ENCODE data around the gene SLC4A2. TPM values are rescaled to one million over a fixed set of nuclear protein-coding genes. Genes with fewer than 3 reads are reported as not detected.

The SLC4A2 gene
- total RNA-seq, 1 experiment from 2014 or later, result 164 TPM

- Mint-ChIP-seq H3K36me3 (peaks cover 28% of the 10 kb centered on the region), H3K4me1 (peaks cover 19% of the 10 kb centered on the region), H3K9me3 (no peaks in the 10 kb centered on the region), H3K27ac (no peak overlapping the region), H3K27me3 (ENCODE audit: low read depth) (peaks cover 9% of the 10 kb centered on the region), H3K4me3 (no peak overlapping the region)
- ATAC-seq (no peak), DNase-seq (ENCODE audit: low spot score) (no peak)
- ChIA-PET POLR2A (no interaction called here), CTCF (no interaction called here)
- TF ChIP-seq NFATC4 (CRISPR knock-in tag; IDR thresholded peaks at IDR 0.05) (no peak), TEAD4 (CRISPR knock-in tag; IDR thresholded peaks at IDR 0.05) (no peak), E2F5 (CRISPR knock-in tag; IDR thresholded peaks at IDR 0.05) (no peak), ZMAT4 (CRISPR knock-in tag; IDR thresholded peaks at IDR 0.05) (no peak), CREB1 (CRISPR knock-in tag; IDR thresholded peaks at IDR 0.05) (no peak), ZNF671 (CRISPR knock-in tag; IDR thresholded peaks at IDR 0.05) (no peak), SMAD4 (CRISPR knock-in tag; IDR thresholded peaks at IDR 0.05) (no peak), FOXK1 (CRISPR knock-in tag; IDR thresholded peaks at IDR 0.05) (no peak), RELA (CRISPR knock-in tag; IDR thresholded peaks at IDR 0.05; ENCODE audit: borderline replicate concordance) (no peak), PRRX2 (CRISPR knock-in tag; IDR thresholded peaks at IDR 0.05) (no peak), NFYB (CRISPR knock-in tag; conservative IDR thresholded peaks at IDR 0.05; ENCODE audit: low read depth) (no peak), NFE2L1 (CRISPR knock-in tag; IDR thresholded peaks at IDR 0.05) (no peak), ATF3 (CRISPR knock-in tag; conservative IDR thresholded peaks at IDR 0.05) (no peak)
- TF ChIP-seq, protein P1, sequence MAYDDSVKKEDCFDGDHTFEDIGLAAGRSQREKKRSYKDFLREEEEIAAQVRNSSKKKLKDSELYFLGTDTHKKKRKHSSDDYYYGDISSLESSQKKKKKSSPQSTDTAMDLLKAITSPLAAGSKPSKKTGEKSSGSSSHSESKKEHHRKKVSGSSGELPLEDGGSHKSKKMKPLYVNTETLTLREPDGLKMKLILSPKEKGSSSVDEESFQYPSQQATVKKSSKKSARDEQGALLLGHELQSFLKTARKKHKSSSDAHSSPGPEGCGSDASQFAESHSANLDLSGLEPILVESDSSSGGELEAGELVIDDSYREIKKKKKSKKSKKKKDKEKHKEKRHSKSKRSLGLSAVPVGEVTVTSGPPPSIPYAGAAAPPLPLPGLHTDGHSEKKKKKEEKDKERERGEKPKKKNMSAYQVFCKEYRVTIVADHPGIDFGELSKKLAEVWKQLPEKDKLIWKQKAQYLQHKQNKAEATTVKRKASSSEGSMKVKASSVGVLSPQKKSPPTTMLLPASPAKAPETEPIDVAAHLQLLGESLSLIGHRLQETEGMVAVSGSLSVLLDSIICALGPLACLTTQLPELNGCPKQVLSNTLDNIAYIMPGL (CRISPR knock-in tag; IDR thresholded peaks at IDR 0.05), result no peak
These were observed 58.2 kb downstream of the SLC4A2 start for GRCh38 chr7:151117565-151117964.

- ATAC-seq, result no peak
- peaks cover 9% of the 10 kb centered on the region for H3K27me3 Mint-ChIP-seq (ENCODE audit: low read depth)
- DNase-seq (ENCODE audit: low spot score), result no peak
- no peaks in the 10 kb centered on the region for H3K9me3 Mint-ChIP-seq
- H3K4me1 Mint-ChIP-seq, result peaks cover 15% of the 10 kb centered on the region
- H3K4me3 Mint-ChIP-seq, result no peak overlapping the region
- ChIA-PET CTCF (interaction anchor here (1.6 kb wide), 1 partner anchor 7 kb away, joined by 4 read pairs; no protein-coding TSS in a partner anchor), POLR2A (no interaction called here)
- H3K27ac Mint-ChIP-seq, result no peak overlapping the region
- H3K36me3 Mint-ChIP-seq, result peaks cover 28% of the 10 kb centered on the region
- TF ChIP-seq ZNF263 (CRISPR knock-in tag; IDR thresholded peaks at IDR 0.05; ENCODE audit: low read depth), result no peak
- no peak for TF ChIP-seq JUN (CRISPR knock-in tag; IDR thresholded peaks at IDR 0.05)
- TF ChIP-seq CREB1 (CRISPR knock-in tag; IDR thresholded peaks at IDR 0.05), result no peak
- TF ChIP-seq, protein P2, sequence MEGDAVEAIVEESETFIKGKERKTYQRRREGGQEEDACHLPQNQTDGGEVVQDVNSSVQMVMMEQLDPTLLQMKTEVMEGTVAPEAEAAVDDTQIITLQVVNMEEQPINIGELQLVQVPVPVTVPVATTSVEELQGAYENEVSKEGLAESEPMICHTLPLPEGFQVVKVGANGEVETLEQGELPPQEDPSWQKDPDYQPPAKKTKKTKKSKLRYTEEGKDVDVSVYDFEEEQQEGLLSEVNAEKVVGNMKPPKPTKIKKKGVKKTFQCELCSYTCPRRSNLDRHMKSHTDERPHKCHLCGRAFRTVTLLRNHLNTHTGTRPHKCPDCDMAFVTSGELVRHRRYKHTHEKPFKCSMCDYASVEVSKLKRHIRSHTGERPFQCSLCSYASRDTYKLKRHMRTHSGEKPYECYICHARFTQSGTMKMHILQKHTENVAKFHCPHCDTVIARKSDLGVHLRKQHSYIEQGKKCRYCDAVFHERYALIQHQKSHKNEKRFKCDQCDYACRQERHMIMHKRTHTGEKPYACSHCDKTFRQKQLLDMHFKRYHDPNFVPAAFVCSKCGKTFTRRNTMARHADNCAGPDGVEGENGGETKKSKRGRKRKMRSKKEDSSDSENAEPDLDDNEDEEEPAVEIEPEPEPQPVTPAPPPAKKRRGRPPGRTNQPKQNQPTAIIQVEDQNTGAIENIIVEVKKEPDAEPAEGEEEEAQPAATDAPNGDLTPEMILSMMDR (IDR thresholded peaks at IDR 0.05), result no peak
- no peak for TF ChIP-seq NFYB (CRISPR knock-in tag; conservative IDR thresholded peaks at IDR 0.05; ENCODE audit: low read depth)
- TF ChIP-seq, protein P3, sequence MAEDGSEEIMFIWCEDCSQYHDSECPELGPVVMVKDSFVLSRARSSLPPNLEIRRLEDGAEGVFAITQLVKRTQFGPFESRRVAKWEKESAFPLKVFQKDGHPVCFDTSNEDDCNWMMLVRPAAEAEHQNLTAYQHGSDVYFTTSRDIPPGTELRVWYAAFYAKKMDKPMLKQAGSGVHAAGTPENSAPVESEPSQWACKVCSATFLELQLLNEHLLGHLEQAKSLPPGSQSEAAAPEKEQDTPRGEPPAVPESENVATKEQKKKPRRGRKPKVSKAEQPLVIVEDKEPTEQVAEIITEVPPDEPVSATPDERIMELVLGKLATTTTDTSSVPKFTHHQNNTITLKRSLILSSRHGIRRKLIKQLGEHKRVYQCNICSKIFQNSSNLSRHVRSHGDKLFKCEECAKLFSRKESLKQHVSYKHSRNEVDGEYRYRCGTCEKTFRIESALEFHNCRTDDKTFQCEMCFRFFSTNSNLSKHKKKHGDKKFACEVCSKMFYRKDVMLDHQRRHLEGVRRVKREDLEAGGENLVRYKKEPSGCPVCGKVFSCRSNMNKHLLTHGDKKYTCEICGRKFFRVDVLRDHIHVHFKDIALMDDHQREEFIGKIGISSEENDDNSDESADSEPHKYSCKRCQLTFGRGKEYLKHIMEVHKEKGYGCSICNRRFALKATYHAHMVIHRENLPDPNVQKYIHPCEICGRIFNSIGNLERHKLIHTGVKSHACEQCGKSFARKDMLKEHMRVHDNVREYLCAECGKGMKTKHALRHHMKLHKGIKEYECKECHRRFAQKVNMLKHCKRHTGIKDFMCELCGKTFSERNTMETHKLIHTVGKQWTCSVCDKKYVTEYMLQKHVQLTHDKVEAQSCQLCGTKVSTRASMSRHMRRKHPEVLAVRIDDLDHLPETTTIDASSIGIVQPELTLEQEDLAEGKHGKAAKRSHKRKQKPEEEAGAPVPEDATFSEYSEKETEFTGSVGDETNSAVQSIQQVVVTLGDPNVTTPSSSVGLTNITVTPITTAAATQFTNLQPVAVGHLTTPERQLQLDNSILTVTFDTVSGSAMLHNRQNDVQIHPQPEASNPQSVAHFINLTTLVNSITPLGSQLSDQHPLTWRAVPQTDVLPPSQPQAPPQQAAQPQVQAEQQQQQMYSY (CRISPR knock-in tag; IDR thresholded peaks at IDR 0.05), result no peak
- TF ChIP-seq, protein P4, sequence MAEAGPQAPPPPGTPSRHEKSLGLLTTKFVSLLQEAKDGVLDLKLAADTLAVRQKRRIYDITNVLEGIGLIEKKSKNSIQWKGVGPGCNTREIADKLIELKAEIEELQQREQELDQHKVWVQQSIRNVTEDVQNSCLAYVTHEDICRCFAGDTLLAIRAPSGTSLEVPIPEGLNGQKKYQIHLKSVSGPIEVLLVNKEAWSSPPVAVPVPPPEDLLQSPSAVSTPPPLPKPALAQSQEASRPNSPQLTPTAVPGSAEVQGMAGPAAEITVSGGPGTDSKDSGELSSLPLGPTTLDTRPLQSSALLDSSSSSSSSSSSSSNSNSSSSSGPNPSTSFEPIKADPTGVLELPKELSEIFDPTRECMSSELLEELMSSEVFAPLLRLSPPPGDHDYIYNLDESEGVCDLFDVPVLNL (CRISPR knock-in tag; IDR thresholded peaks at IDR 0.05; ENCODE audit: borderline replicate concordance, low read depth), result no peak
- TF ChIP-seq MXD4 (CRISPR knock-in tag; IDR thresholded peaks at IDR 0.05; ENCODE audit: borderline replicate concordance), result no peak
- TF ChIP-seq ZNF138 (CRISPR knock-in tag; conservative IDR thresholded peaks at IDR 0.05), result no peak
- TF ChIP-seq, protein P5, sequence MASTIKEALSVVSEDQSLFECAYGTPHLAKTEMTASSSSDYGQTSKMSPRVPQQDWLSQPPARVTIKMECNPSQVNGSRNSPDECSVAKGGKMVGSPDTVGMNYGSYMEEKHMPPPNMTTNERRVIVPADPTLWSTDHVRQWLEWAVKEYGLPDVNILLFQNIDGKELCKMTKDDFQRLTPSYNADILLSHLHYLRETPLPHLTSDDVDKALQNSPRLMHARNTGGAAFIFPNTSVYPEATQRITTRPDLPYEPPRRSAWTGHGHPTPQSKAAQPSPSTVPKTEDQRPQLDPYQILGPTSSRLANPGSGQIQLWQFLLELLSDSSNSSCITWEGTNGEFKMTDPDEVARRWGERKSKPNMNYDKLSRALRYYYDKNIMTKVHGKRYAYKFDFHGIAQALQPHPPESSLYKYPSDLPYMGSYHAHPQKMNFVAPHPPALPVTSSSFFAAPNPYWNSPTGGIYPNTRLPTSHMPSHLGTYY (CRISPR knock-in tag; IDR thresholded peaks at IDR 0.05), result no peak
- TF ChIP-seq ZNF396 (CRISPR knock-in tag; IDR thresholded peaks at IDR 0.05; ENCODE audit: borderline replicate concordance), result no peak
- no peak for TF ChIP-seq OVOL2 (CRISPR knock-in tag; IDR thresholded peaks at IDR 0.05; ENCODE audit: borderline replicate concordance)
These were observed 59.0 kb downstream of the SLC4A2 start for GRCh38 chr7:151118108-151119054.
